Measurements from ENCODE around the gene ZDHHC1. TPM values are rescaled to one million over a fixed set of nuclear protein-coding genes. Genes with fewer than 3 reads are reported as not detected.
A peak's percentile ranks its signal among the peaks of the same experiment; 100 is the strongest.

Gene ZDHHC1
- total RNA-seq, 1 donor, result 9.0 TPM

- Histone ChIP-seq H3K27me3 (ENCODE audit: insufficient read depth, low read length) (no peaks in the 10 kb centered on the region), H3K4me3 (ENCODE audit: insufficient read depth, low read length) (no peak overlapping the region), H3K36me3 (ENCODE audit: insufficient read depth, low read length) (peaks cover 3% of the 10 kb centered on the region), H3K4me2 (ENCODE audit: insufficient read depth, low read length) (no peak overlapping the region), H3K4me1 (ENCODE audit: insufficient read depth, low read length) (peaks cover 41% of the 10 kb centered on the region), H2AFZ (ENCODE audit: low read length) (no peak overlapping the region), H4K20me1 (ENCODE audit: insufficient read depth, low read length) (peaks cover 83% of the 10 kb centered on the region), H3K9me3 (ENCODE audit: low read depth, low read length) (no peaks in the 10 kb centered on the region), H3K79me2 (ENCODE audit: insufficient read depth, low read length) (peaks cover 72% of the 10 kb centered on the region), H3K27ac (ENCODE audit: low read depth, low read length) (no peak overlapping the region)
- TF ChIP-seq CTCF (IDR thresholded peaks at IDR 0.05; ENCODE audit: extremely low read depth, low read depth, low read length), result no peak
- peak; percentile 76 for DNase-seq (ENCODE audit: insufficient read length, low spot score, missing footprints)
These were observed 29.2 kb upstream of the ZDHHC1 start for GRCh38 chr16:67445441-67445912.

GRCh38 chr16:67445126-67445426 lies 28.8 kb upstream of the ZDHHC1 start:
- no peak for DNase-seq (ENCODE audit: insufficient read length, low spot score, missing footprints)
- Histone ChIP-seq H3K4me2 (ENCODE audit: insufficient read depth, low read length) (no peak overlapping the region), H3K36me3 (ENCODE audit: insufficient read depth, low read length) (peaks cover 1% of the 10 kb centered on the region), H3K27ac (ENCODE audit: low read depth, low read length) (no peak overlapping the region), H3K79me2 (ENCODE audit: insufficient read depth, low read length) (peaks cover 69% of the 10 kb centered on the region), H3K9me3 (ENCODE audit: low read depth, low read length) (no peaks in the 10 kb centered on the region), H3K4me3 (ENCODE audit: insufficient read depth, low read length) (no peak overlapping the region), H4K20me1 (ENCODE audit: insufficient read depth, low read length) (peaks cover 80% of the 10 kb centered on the region), H2AFZ (ENCODE audit: low read length) (no peak overlapping the region), H3K27me3 (ENCODE audit: insufficient read depth, low read length) (no peaks in the 10 kb centered on the region), H3K4me1 (ENCODE audit: insufficient read depth, low read length) (peaks cover 41% of the 10 kb centered on the region)
- TF ChIP-seq CTCF (IDR thresholded peaks at IDR 0.05; ENCODE audit: extremely low read depth, low read depth, low read length), result no peak

DNA sequence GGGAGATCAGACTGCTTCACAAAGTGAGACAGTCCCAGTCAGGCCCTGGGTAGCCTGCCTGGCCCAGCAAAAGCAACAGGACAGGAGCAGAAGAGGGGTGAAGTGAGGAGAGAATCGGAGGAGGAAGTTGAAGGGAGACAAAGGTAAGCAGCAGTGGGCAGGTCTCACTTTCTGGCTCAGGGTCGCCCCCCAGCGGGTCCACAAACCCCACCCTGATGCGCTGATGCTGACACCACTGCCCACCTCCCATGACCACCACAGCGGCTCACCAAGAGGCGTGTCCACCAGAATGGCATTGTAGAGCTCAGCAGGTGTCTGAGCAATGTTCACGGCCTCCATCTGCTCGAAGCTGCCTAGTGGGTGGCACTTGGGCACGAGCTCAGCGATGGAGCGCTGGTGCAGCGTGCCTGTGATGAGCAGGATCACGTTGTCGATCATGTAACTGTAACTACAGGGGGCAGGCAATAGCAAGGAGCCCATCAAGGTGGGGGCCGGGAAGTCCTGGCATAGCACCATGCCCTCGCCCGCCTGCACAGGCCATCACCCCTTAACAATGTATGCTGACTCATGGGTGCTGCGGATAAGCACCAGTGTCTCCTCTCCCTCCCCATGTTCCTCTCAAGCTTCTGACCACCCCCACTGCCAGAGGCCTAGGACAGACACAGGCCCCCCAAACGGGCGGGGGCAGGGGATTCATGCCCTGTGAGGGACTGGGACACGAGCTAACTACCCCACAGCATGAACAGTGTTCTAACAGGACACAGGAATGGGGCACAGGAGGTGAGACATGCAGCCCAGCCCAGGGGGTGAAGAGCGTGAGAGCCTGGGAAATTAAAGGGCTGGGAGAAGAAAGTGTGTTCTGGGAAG lies 28.2 kb upstream of the ZDHHC1 start:
- Histone ChIP-seq H3K4me3 (ENCODE audit: insufficient read depth, low read length) (no peak overlapping the region), H3K79me2 (ENCODE audit: insufficient read depth, low read length) (peaks cover 63% of the 10 kb centered on the region), H3K4me2 (ENCODE audit: insufficient read depth, low read length) (no peak overlapping the region), H3K9me3 (ENCODE audit: low read depth, low read length) (no peaks in the 10 kb centered on the region), H3K27ac (ENCODE audit: low read depth, low read length) (peak overlapping the region; percentile 5), H3K27me3 (ENCODE audit: insufficient read depth, low read length) (no peaks in the 10 kb centered on the region), H2AFZ (ENCODE audit: low read length) (no peak overlapping the region), H3K36me3 (ENCODE audit: insufficient read depth, low read length) (no peaks in the 10 kb centered on the region), H4K20me1 (ENCODE audit: insufficient read depth, low read length) (peaks cover 76% of the 10 kb centered on the region), H3K4me1 (ENCODE audit: insufficient read depth, low read length) (peaks cover 39% of the 10 kb centered on the region)
- TF ChIP-seq CTCF (IDR thresholded peaks at IDR 0.05; ENCODE audit: extremely low read depth, low read depth, low read length), result no peak
- peak; percentile 96 for DNase-seq (ENCODE audit: insufficient read length, low spot score, missing footprints)

- peak; percentile 94 for DNase-seq (ENCODE audit: insufficient read length, low spot score, missing footprints)
- peaks cover 11% of the 10 kb centered on the region for H3K36me3 ChIP-seq (ENCODE audit: insufficient read depth, low read length)
- no peak overlapping the region for H3K4me3 ChIP-seq (ENCODE audit: insufficient read depth, low read length)
- peaks cover 54% of the 10 kb centered on the region for H3K79me2 ChIP-seq (ENCODE audit: insufficient read depth, low read length)
- TF ChIP-seq CTCF (IDR thresholded peaks at IDR 0.05; ENCODE audit: extremely low read depth, low read depth, low read length), result no peak
- H3K27ac ChIP-seq (ENCODE audit: low read depth, low read length), result no peak overlapping the region
- peaks cover 39% of the 10 kb centered on the region for H3K4me1 ChIP-seq (ENCODE audit: insufficient read depth, low read length)
- H4K20me1 ChIP-seq (ENCODE audit: insufficient read depth, low read length), result peaks cover 68% of the 10 kb centered on the region
- no peak overlapping the region for H2AFZ ChIP-seq (ENCODE audit: low read length)
- H3K27me3 ChIP-seq (ENCODE audit: insufficient read depth, low read length), result no peaks in the 10 kb centered on the region
- H3K4me2 ChIP-seq (ENCODE audit: insufficient read depth, low read length), result no peak overlapping the region
- H3K9me3 ChIP-seq (ENCODE audit: low read depth, low read length), result no peaks in the 10 kb centered on the region
These were observed 27.0 kb upstream of the ZDHHC1 start for GRCh38 chr16:67443265-67443664.

All from osteoblast (primary cell).